Stimulated activated naive B cell treated with anti-CD40 and anti-IgM and Interleukin-4, amounts not matched to agents 10 μg/mL and 1 μg/mL and 100 μg/mL, for 72 hours (primary cell): ENCODE measurements around the gene NAT8.
"Not testable (repeated sequence)": the region's sequence is repeated elsewhere in the genome, so short reads cannot be mapped to it uniquely, and the experiment has no call there.

Source experiments
- ATAC-seq, 2 donors: fragments of 150-1000 bp; cut with Tn5 transposase; replicated peaks; 2 replicates each; pipeline ENCODE4 v1.10.0; 2021; ENCODE audit warnings: moderate library complexity in 1 of 2
- DNase-seq: peaks from one replicate; pipeline ENCODE4 v3.0.0; 2021
- H3K27ac Mint-ChIP-seq: one replicate; pipeline ENCODE4 v1.8.0; 2022; ENCODE audit warnings: mild to moderate bottlenecking, mixed read lengths
- H3K27me3 Mint-ChIP-seq, 2 donors: one replicate each; pipeline ENCODE4 v1.8.0; 2022; ENCODE audit warnings: mixed read lengths in 2 of 2
- H3K36me3 Mint-ChIP-seq, 2 donors: one replicate each; pipeline ENCODE4 v1.8.0; 2022; ENCODE audit warnings: mixed read lengths in 2 of 2, mild to moderate bottlenecking in 1 of 2
- H3K4me1 Mint-ChIP-seq, 2 donors: one replicate each; pipeline ENCODE4 v1.8.0; 2022; ENCODE audit warnings: mixed read lengths in 2 of 2, mild to moderate bottlenecking in 1 of 2
- H3K4me3 Mint-ChIP-seq, 2 donors: one replicate each; pipeline ENCODE4 v1.8.0; 2022; ENCODE audit warnings: mild to moderate bottlenecking in 2 of 2, mixed read lengths in 2 of 2, moderate library complexity in 1 of 2
- H3K9me3 Mint-ChIP-seq, 2 donors: one replicate each; pipeline ENCODE4 v1.8.0; 2022; ENCODE audit warnings: mixed read lengths in 2 of 2, mild to moderate bottlenecking in 1 of 2

NAT8 gene

GRCh38 chr2:73642338-73643018 lies at the start of gene NAT8:
Gene NAT8 (minus strand): TSS chr2:73642422. CDS start chr2:73641628, 794 bp downstream.
- no peaks in the 10 kb centered on the region for H3K4me1 Mint-ChIP-seq
- H3K36me3 Mint-ChIP-seq = peaks cover 2 to 6% of the 10 kb centered on the region in 2 donors
- H3K27me3 Mint-ChIP-seq = peaks cover 20 to 23% of the 10 kb centered on the region in 2 donors
- no peak within 1 kb of the TSS for H3K4me3 Mint-ChIP-seq
- ATAC-seq (no peak), DNase-seq (no peak)
- no peak within 1 kb of the TSS for H3K27ac Mint-ChIP-seq
- peaks cover 9 to 12% of the 10 kb centered on the region in 2 donors for H3K9me3 Mint-ChIP-seq

- not testable (repeated sequence) for H3K4me3 Mint-ChIP-seq, H3K9me3 Mint-ChIP-seq, DNase-seq, H3K36me3 Mint-ChIP-seq, H3K4me1 Mint-ChIP-seq, H3K27ac Mint-ChIP-seq
- peak; percentile 87 to 91 for ATAC-seq
- H3K27me3 Mint-ChIP-seq = peaks cover 6 to 11% of the 10 kb centered on the region in 2 donors
These were observed 48.3 kb upstream of the NAT8 start for GRCh38 chr2:73690372-73691088.

- not testable (repeated sequence) for H3K4me3 Mint-ChIP-seq, H3K9me3 Mint-ChIP-seq, DNase-seq, H3K27ac Mint-ChIP-seq, H3K4me1 Mint-ChIP-seq, ATAC-seq, H3K36me3 Mint-ChIP-seq
- H3K27me3 Mint-ChIP-seq = peaks cover 6 to 12% of the 10 kb centered on the region in 2 donors
These were observed 46.3 kb upstream of the NAT8 start for GRCh38 chr2:73688494-73688893.

- no peak for DNase-seq
- no peaks in the 10 kb centered on the region for H3K36me3 Mint-ChIP-seq
- no peak overlapping the region for H3K4me3 Mint-ChIP-seq
- H3K9me3 Mint-ChIP-seq = peaks cover 0 to 5% of the 10 kb centered on the region in 2 donors
- ATAC-seq = no peak
- peaks cover 12 to 14% of the 10 kb centered on the region in 2 donors for H3K27me3 Mint-ChIP-seq
- no peak overlapping the region for H3K27ac Mint-ChIP-seq
- no peaks in the 10 kb centered on the region for H3K4me1 Mint-ChIP-seq
These were observed 43.7 kb upstream of the NAT8 start for GRCh38 chr2:73685764-73686438.

- DNase-seq, H3K4me3 Mint-ChIP-seq, H3K9me3 Mint-ChIP-seq, H3K27ac Mint-ChIP-seq, H3K4me1 Mint-ChIP-seq, H3K36me3 Mint-ChIP-seq, ATAC-seq: not testable (repeated sequence)
- peaks cover 12 to 14% of the 10 kb centered on the region in 2 donors for H3K27me3 Mint-ChIP-seq
These were observed 42.7 kb upstream of the NAT8 start for GRCh38 chr2:73684905-73685304.

GRCh38 chr2:73684325-73684724 lies 42.1 kb upstream of the NAT8 start:
- not testable (repeated sequence) for H3K9me3 Mint-ChIP-seq, H3K4me1 Mint-ChIP-seq, H3K4me3 Mint-ChIP-seq, H3K36me3 Mint-ChIP-seq, H3K27ac Mint-ChIP-seq, DNase-seq, ATAC-seq
- peaks cover 12 to 14% of the 10 kb centered on the region in 2 donors for H3K27me3 Mint-ChIP-seq

GRCh38 chr2:73679951-73680571 lies 37.8 kb upstream of the NAT8 start:
- DNase-seq, H3K9me3 Mint-ChIP-seq, H3K27ac Mint-ChIP-seq, H3K4me3 Mint-ChIP-seq, H3K36me3 Mint-ChIP-seq, H3K4me1 Mint-ChIP-seq: not testable (repeated sequence)
- peak in 1 of 2 donors; percentile 49 for ATAC-seq
- peaks cover 6 to 14% of the 10 kb centered on the region in 2 donors for H3K27me3 Mint-ChIP-seq

- ATAC-seq, H3K36me3 Mint-ChIP-seq: not testable (repeated sequence)
These were observed 37.0 kb upstream of the NAT8 start for GRCh38 chr2:73679237-73679636.

GRCh38 chr2:73678008-73678407 lies 35.8 kb upstream of the NAT8 start:
- not testable (repeated sequence) for DNase-seq, H3K4me1 Mint-ChIP-seq, H3K4me3 Mint-ChIP-seq, H3K36me3 Mint-ChIP-seq, ATAC-seq, H3K27ac Mint-ChIP-seq, H3K9me3 Mint-ChIP-seq
- H3K27me3 Mint-ChIP-seq = peaks cover 6 to 12% of the 10 kb centered on the region in 2 donors

More at GRCh38 chr2:73679237-73679636, 37.0 kb upstream of the NAT8 start:
- H3K27me3 Mint-ChIP-seq = peaks cover 6 to 14% of the 10 kb centered on the region in 2 donors
- not testable (repeated sequence) for H3K27ac Mint-ChIP-seq, H3K9me3 Mint-ChIP-seq, H3K4me3 Mint-ChIP-seq, DNase-seq, H3K4me1 Mint-ChIP-seq

GRCh38 chr2:73676211-73676610 lies 34.0 kb upstream of the NAT8 start:
- not testable (repeated sequence) for H3K9me3 Mint-ChIP-seq, ATAC-seq, DNase-seq, H3K36me3 Mint-ChIP-seq, H3K27ac Mint-ChIP-seq, H3K4me3 Mint-ChIP-seq, H3K4me1 Mint-ChIP-seq, H3K27me3 Mint-ChIP-seq

- ATAC-seq = peak; percentile 33 to 62
- H3K27ac Mint-ChIP-seq, H3K9me3 Mint-ChIP-seq, H3K4me1 Mint-ChIP-seq, H3K36me3 Mint-ChIP-seq, H3K4me3 Mint-ChIP-seq, DNase-seq: not testable (repeated sequence)
- peaks cover 12 to 16% of the 10 kb centered on the region in 2 donors for H3K27me3 Mint-ChIP-seq
These were observed 32.5 kb upstream of the NAT8 start for GRCh38 chr2:73674696-73675157.

GRCh38 chr2:73669976-73670375 lies 27.8 kb upstream of the NAT8 start:
- ATAC-seq, H3K36me3 Mint-ChIP-seq, DNase-seq, H3K27ac Mint-ChIP-seq, H3K4me3 Mint-ChIP-seq, H3K9me3 Mint-ChIP-seq, H3K4me1 Mint-ChIP-seq: not testable (repeated sequence)
- H3K27me3 Mint-ChIP-seq = peaks cover 19 to 42% of the 10 kb centered on the region in 2 donors

- H3K27me3 Mint-ChIP-seq = peaks cover 27 to 55% of the 10 kb centered on the region in 2 donors
These were observed 25.0 kb upstream of the NAT8 start for GRCh38 chr2:73667239-73667638.

GRCh38 chr2:73654175-73654574 lies 12.0 kb upstream of the NAT8 start:
- H3K36me3 Mint-ChIP-seq = no peaks in the 10 kb centered on the region
- ATAC-seq (no peak), DNase-seq (no peak)
- H3K4me1 Mint-ChIP-seq = no peaks in the 10 kb centered on the region
- peaks cover 0 to under 1% of the 10 kb centered on the region in 2 donors for H3K9me3 Mint-ChIP-seq
- peaks cover 0 to 27% of the 10 kb centered on the region in 2 donors for H3K27me3 Mint-ChIP-seq
- no peak overlapping the region for H3K27ac Mint-ChIP-seq
- no peak overlapping the region for H3K4me3 Mint-ChIP-seq

More at GRCh38 chr2:73667239-73667638, 25.0 kb upstream of the NAT8 start:
- not testable (repeated sequence) for H3K36me3 Mint-ChIP-seq, ATAC-seq, H3K9me3 Mint-ChIP-seq, DNase-seq, H3K4me3 Mint-ChIP-seq, H3K27ac Mint-ChIP-seq, H3K4me1 Mint-ChIP-seq
